Gastroesophageal sphincter (tissue), 4 donors: ENCODE data around the gene EFCAB14. TPM values are rescaled to one million over a fixed set of nuclear protein-coding genes. Genes with fewer than 3 reads are reported as not detected.
"Not testable (repeated sequence)": the region's sequence is repeated elsewhere in the genome, so short reads cannot be mapped to it uniquely, and the experiment has no call there.

Experiments
- ATAC-seq: fragments of 150-250 bp; one replicate; pipeline ENCODE4 v1.9.1; 2016; ENCODE audit warnings: mild to moderate bottlenecking, moderate library complexity
- H3K27ac ChIP-seq, 4 donors: fragments of 200-600 bp; sonication (generic) in 3 of 4; 1 replicate in 3 of 4; 2 replicates in 1 of 4; pipeline ENCODE4 v1.5.1; 2016 to 2019
- H3K27me3 ChIP-seq: fragments of 200-600 bp; sonication (generic); one replicate; pipeline ENCODE4 v1.5.1; 2019
- H3K36me3 ChIP-seq, 2 donors: fragments of 200-600 bp; sonication (generic); one replicate each; pipeline ENCODE4 v1.5.1; 2019; ENCODE audit warnings: control low read depth in 1 of 2
- H3K4me1 ChIP-seq, 3 donors: fragments of 200-600 bp; sonication (generic); 1 replicate in 2 of 3; 2 replicates in 1 of 3; pipeline ENCODE4 v1.5.1; 2016 to 2019; ENCODE audit warnings: control low read depth in 2 of 3
- H3K4me3 ChIP-seq, 2 donors: fragments of 200-600 bp; sonication (generic); one replicate each; pipeline ENCODE4 v1.5.1; 2019; ENCODE audit warnings: mild to moderate bottlenecking in 1 of 2, moderate library complexity in 1 of 2
- H3K9me3 ChIP-seq, 3 donors: fragments of 200-600 bp; sonication (generic); one replicate each; pipeline ENCODE4 v1.5.1; 2017 to 2019; ENCODE audit warnings: control low read depth in 2 of 3
- CTCF ChIP-seq, 4 experiments: fragments of 200-600 bp in 2 of 4; fragments of 450-650 bp in 2 of 4; sonication (generic) in 1 of 4; IDR thresholded peaks; one replicate each; pipeline ENCODE4 v1.5.1; 2017 to 2019; ENCODE audit warnings: antibody characterized with exemption in 4 of 4, mild to moderate bottlenecking in 2 of 4, moderate library complexity in 2 of 4
- EP300 ChIP-seq: sonication (generic); formaldehyde crosslinking; IDR thresholded peaks from one replicate; pipeline ENCODE4 v1.6.1; 2017; ENCODE audit warnings: antibody characterized with exemption, mild to moderate bottlenecking
- POLR2A ChIP-seq, 2 donors: fragments of 450-650 bp; IDR thresholded peaks; one replicate each; pipeline ENCODE4 v1.6.1; 2017; ENCODE audit warnings: antibody characterized with exemption in 2 of 2, mild to moderate bottlenecking in 2 of 2, moderate library complexity in 1 of 2
- POLR2AphosphoS5 ChIP-seq: sonication (generic); formaldehyde crosslinking; IDR thresholded peaks from one replicate; pipeline ENCODE4 v1.6.1; 2017; ENCODE audit warnings: antibody characterized with exemption
- WGBS, 2 donors: methylation state at CpG; one replicate each; pipeline ENCODE4 v1.1.5; 2018; ENCODE audit warnings: low coverage in 1 of 2; 5-methylcytosine and 5-hydroxymethylcytosine counted together
- total RNA-seq, 4 donors: library from RNA; depleted of rRNA; stranded (reverse); fragments of >200 nt; gene quantifications; one replicate each; pipeline ENCODE4 v1.1.0, GENCODE V29; 2016

Gene EFCAB14
- total RNA-seq, 4 donors from 2014 or later: 109 to 133 (median 116) TPM

- TF ChIP-seq POLR2A (IDR thresholded peaks at IDR 0.05): no peak
- TF ChIP-seq CTCF (IDR thresholded peaks at IDR 0.05): no peak
- TF ChIP-seq POLR2AphosphoS5: no peak
- TF ChIP-seq EP300: no peak
- Histone ChIP-seq H3K4me1 (peaks cover 0 to 11% (median 0%) of the 10 kb centered on the region in 3 donors), H3K36me3 (peaks cover 0 to 80% of the 10 kb centered on the region in 2 donors), H3K4me3 (no peak overlapping the region), H3K9me3 (no peaks in the 10 kb centered on the region), H3K27me3 (no peaks in the 10 kb centered on the region), H3K27ac (no peak overlapping the region)
- WGBS, 2 donors: 61 to 65% methylated on average over 3 of the region's 3 CpGs
- ATAC-seq: no peak
These were observed 19.2 kb downstream of the EFCAB14 start for GRCh38 chr1:46699666-46700065.

- H3K36me3 ChIP-seq: peaks cover 0 to 61% of the 10 kb centered on the region in 2 donors
- TF ChIP-seq EP300: no peak
- TF ChIP-seq POLR2AphosphoS5: no peak
- no peak for TF ChIP-seq CTCF (IDR thresholded peaks at IDR 0.05)
- no peak for TF ChIP-seq POLR2A (IDR thresholded peaks at IDR 0.05)
- H3K4me3 ChIP-seq: no peak overlapping the region
- no peak for ATAC-seq
- no peak overlapping the region for H3K27ac ChIP-seq
- no peaks in the 10 kb centered on the region for H3K9me3 ChIP-seq
- peaks cover 0 to 26% (median 0%) of the 10 kb centered on the region in 3 donors for H3K4me1 ChIP-seq
- H3K27me3 ChIP-seq: no peaks in the 10 kb centered on the region
- WGBS, 2 donors: 94 to 96% methylated on average over 2 of the region's 2 CpGs
These were observed 21.9 kb downstream of the EFCAB14 start for GRCh38 chr1:46697053-46697452.

GRCh38 chr1:46694676-46695075 lies 24.2 kb downstream of the EFCAB14 start:
- not testable (repeated sequence) for ATAC-seq, H3K27me3 ChIP-seq, H3K4me3 ChIP-seq, H3K9me3 ChIP-seq, H3K27ac ChIP-seq
- Histone ChIP-seq H3K36me3 (peaks cover 0 to 69% of the 10 kb centered on the region in 2 donors), H3K4me1 (peaks cover 0 to 18% (median 0%) of the 10 kb centered on the region in 3 donors)
- WGBS, 2 donors: 100% methylated on average over 3 of the region's 4 CpGs

GRCh38 chr1:46692811-46693770 lies 25.8 kb downstream of the EFCAB14 start:
- 63 to 80% methylated on average over 3 of the region's 3 CpGs for WGBS, 2 donors
- no peak for ATAC-seq

More at GRCh38 chr1:46692811-46693770, 25.8 kb downstream of the EFCAB14 start:
- Histone ChIP-seq H3K36me3 (peaks cover 0 to 76% of the 10 kb centered on the region in 2 donors), H3K9me3 (no peaks in the 10 kb centered on the region), H3K4me3 (no peak overlapping the region), H3K4me1 (peaks cover 0 to 24% (median 0%) of the 10 kb centered on the region in 3 donors), H3K27me3 (no peaks in the 10 kb centered on the region), H3K27ac (no peak overlapping the region)
- TF ChIP-seq EP300 (no peak), POLR2A (IDR thresholded peaks at IDR 0.05) (no peak), POLR2AphosphoS5 (no peak), CTCF (IDR thresholded peaks at IDR 0.05) (no peak)
